SIG-M5 treated with dmso at 0.1 percent for 504 hours (cell line): ENCODE data around the gene NME5.
A peak's percentile ranks its signal among the peaks of the same experiment; 100 is the strongest.
"Not testable (repeated sequence)": the region's sequence is repeated elsewhere in the genome, so short reads cannot be mapped to it uniquely, and the experiment has no call there.

Source experiments
- DNase-seq: peaks from one replicate; lab custom pipeline; 2025; ENCODE audit not compliant: unreplicated experiment; lab: John Stamatoyannopoulos, UW

NME5 gene

DNA sequence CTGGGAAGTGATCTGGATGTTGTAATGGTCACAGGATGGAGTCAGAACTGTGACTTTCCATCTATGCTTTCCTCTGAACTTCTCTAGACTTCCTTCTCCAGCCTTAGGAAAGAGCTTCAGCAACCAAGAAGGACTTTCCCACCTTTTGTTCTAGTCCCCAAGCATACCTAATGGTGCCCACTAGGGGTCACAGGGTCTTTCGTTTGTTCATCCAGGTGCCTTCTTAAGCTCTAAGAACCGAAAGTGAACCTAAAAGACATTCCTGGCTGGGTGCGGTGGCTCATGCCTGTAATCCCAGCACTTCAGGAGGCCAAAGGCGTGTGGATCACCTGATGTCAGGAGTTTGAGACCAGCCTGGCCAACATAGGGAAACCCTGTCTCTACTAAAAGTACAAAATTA lies 57.2 kb downstream of the NME5 start:
- no peak for DNase-seq

DNA sequence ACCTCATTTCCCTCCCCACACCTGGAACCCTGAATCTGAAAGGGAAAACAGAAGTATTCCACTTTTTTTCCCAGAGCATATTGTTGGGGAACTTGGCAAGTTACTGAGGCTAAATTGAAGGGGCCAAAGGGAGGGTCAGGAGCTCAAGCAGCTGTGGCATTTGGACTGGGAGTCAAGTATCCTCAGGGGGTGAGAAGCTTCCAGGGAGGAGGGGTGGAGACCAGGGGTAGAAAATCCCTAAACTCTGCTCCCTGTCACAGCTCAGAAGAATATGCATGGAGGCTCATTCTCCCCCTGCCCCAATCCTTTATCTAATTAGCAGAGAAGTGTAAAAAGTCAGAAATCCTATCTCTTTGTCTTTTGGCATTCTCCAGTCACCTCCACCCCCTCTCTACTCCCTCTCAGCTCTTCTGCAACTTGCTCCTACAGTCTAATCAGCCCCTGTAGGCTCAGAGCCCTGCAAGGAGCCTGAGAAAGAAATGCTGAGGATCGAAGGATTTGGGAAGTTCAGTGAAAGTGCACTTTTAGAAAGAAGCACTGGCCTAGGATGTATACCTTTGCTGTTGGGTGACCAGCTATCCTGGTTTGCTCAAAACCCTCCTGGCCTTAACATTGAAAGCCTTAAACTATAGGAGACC lies 61.1 kb downstream of the NME5 start:
- no peak for DNase-seq

- DNase-seq: peak; percentile 66
Measured at GRCh38 chr5:138077064-138077696, 62.0 kb downstream of the NME5 start.

DNA sequence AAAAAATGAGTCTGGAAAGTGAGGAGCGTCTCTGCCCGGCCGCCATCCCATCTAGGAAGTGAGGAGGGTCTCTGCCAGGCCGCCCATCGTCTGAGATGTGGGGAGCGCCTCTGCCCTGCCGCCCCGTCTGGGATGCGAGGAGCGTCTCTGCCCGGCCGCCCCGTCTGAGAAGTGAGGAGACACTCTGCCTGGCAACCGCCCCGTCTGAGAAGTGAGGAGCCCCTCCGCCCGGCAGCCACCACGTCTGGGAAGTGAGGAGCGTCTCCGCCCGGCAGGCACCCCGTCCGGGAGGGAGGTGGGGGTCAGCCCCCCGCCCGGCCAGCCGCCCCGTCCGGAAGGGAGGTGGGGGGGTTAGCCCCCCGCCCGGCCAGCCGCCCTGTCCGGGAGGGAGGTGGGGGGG lies 69.2 kb downstream of the NME5 start:
- DNase-seq: not testable (repeated sequence)

- peak; percentile 82 for DNase-seq
Measured at GRCh38 chr5:138068742-138069600, 70.3 kb downstream of the NME5 start.

DNA sequence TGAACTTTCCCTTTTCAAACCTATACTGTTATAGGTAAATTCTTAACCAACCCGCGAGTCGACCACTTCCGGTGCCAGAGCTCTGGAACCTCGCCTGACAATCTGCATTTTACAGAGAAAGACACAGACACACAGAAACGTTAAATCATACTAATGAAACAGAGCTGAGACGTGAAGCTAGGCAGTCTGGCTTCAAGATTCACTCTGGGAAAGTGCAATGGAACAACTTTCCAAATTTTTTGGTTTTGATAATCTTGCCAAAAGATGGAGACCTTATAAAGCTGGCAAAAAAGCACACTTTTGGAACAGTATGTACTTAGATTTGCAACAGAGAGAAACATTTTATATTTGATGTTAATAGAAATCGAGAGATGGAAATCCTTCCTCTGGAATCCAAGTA lies 71.3 kb downstream of the NME5 start:
- DNase-seq: no peak
